ENCODE results near the gene BRF1. TPM values are rescaled to one million over a fixed set of nuclear protein-coding genes. Genes with fewer than 3 reads are reported as not detected.
"Not testable (repeated sequence)": the region's sequence is repeated elsewhere in the genome, so short reads cannot be mapped to it uniquely, and the experiment has no call there.

Gene BRF1
- polyA plus RNA-seq, 5 donors = 27.3 to 41.1 (median 30.5) TPM

GRCh38 chr14:105316968-105317510 is 16.2 kb upstream of the BRF1 start:
- no peak for DNase-seq

DNA sequence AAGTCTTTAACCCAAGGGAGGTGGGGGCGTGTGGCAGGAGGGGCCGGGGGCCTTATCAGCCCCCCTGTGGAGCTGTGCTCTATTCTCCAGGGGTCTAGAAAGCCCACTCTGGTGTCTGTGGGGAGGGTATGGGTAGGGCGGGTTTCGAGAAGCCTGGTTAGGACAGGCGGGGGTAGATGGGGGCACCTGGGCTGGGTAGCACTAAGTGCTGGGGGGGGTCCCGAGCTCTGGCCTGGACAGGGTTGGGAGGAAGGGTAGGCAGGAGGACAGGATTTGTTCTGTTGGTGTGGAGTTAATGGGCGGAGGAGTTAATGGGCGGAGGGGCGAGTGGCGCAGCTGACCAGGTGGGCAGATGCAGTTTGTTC is 15.8 kb upstream of the BRF1 start:
- DNase-seq = no peak

GRCh38 chr14:105315941-105316576 is 15.3 kb upstream of the BRF1 start:
- no peak for DNase-seq

DNA sequence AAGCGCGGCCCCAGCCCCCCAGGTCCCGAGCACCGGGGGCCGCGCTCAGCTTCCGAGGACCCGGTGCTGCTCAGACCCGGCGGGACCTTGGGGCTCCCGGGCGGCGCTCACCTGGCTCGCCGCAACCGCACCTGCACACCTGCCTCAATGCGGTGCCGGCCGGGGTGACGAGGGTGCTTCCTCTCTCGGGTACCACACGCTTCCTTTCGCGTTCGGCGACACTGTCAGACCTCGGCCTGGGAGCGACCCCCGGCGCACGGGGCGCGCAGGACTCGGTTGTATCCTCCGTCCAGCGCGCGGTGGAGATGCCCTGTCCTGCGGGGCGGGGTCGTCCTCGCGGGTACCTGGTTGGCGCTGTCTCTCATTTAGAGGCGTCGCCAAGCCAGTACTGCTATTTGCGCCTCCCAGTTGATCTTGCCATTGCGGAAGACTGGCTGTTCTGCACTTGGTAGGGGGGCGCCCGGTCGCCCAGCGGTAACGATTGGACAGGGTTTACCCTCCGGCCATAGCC is 14.5 kb upstream of the BRF1 start:
- DNase-seq = no peak

- peak; percentile 89 to 90 for DNase-seq
Observed at GRCh38 chr14:105314287-105315200, 13.7 kb upstream of the BRF1 start, which contains the start of gene PACS2. Gene PACS2 (plus strand): TSS chr14:105314748. CDS start chr14:105314919, 171 bp downstream.

- peak; percentile 46 to 59 for DNase-seq
Observed at GRCh38 chr14:105313381-105314286, 12.8 kb upstream of the BRF1 start.

GRCh38 chr14:105312973-105313372 is 12.2 kb upstream of the BRF1 start:
- DNase-seq = no peak

GRCh38 chr14:105311838-105312237 is 11.0 kb upstream of the BRF1 start:
- DNase-seq = no peak

DNA sequence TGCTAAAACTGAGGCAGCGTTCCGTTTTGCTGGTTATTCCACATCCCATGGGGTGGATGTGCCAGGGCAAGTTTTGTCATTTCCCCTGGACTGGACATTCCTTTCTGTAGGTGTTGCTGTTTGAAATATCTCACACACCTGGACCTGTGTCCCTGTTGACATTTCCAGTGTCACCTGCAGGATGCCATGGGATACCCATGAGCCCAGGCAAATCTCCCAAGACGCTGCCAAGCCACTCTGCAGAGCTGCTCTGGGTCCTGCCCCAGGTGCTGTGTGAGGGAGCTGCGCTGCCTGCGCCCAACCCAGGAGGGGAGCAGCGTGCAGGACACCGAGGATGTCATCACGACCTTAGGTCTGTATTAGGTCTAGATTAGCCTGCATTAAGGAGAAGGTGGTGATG is 8.6 kb upstream of the BRF1 start:
- DNase-seq = no peak

DNA sequence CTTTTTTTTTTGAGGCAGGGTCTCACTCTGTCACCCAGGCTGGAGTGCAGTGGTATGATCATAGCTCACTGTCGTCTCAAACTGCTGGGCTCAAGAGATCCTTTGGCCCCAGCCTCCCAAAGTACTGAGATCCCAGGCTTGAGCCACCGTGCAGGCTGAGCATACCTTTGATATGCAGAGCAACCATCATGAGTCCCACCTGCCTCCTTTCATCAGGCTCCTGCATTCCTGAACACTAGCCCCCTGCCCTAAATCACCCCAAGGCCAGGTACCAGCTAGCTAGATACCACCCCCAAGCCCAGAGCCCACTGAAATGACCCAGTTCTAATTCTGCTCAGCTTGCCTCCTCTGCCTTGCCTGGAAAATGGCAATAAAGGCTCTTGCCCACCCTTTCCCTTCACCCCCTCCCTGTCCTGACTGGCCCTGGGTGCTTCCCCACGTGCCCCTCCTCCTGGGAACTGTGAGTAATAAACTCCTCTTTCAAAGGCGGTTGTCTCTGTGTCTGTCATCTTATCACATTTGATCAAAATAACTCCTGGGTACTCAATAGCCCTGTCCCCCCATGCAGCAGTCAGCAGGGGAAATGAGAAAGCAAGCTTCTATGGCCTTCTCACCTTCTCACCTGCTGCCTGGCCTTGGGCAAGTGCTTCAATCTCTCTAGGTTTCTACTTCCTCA is 6.4 kb upstream of the BRF1 start:
- DNase-seq = no peak

DNA sequence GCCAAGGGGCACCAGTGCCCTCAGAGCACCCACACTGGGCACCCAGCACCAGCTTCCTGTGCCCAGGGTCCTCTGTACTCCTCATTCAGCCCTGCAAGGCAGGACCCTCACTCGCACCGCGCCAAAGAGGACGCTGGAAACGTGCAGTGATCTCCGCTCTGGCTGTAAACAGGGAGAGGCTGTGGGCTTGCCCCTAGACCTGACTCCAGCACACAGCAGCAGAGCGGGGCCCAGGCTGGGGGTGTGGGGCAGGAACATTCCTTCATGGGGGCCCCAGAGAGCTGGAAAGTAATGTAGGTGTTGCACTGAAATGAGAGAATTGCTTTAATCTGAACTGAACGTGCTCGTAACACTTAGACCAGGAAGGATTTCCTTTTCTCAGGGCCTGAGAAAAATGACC is 5.0 kb upstream of the BRF1 start:
- DNase-seq = no peak

DNA sequence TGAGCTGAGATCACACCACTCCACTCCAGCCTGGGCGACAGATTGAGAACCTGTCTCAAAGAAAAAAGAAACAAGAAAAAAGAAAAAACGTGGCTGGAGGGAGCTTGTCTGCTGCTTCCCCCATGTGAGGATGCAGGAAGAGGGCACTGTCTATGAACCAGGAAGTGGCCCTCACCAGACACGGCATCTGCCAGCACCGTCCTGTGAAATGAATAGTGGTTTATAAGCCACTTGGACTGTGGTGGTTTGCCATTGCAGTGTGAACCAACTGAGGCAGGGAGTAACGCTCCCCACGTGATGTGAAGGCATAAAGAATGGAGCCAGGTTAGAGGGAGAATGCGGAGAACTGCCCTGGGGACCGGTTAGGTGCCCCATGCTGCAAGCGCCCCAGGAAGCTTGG is 4.5 kb upstream of the BRF1 start:
- no peak for DNase-seq

DNA sequence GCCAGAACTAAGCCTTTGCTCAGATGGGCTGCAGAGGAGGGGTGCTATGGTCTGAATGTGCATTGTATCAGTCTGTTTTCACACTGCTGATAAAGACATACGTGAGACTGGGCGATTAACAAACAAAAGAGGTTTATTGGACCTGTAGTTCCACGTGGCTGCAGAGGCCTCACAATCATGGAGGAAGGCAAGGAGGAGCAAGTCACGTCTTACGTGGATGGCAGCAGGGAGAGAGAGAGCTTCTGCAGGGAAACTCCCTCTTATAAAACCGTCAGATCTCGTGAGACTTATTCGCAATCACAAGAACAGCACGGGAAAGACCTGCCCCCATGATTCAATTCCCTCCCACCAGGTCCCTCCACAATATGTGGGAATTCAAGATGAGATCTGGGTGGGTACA is 3.8 kb upstream of the BRF1 start:
- no peak for DNase-seq

DNA sequence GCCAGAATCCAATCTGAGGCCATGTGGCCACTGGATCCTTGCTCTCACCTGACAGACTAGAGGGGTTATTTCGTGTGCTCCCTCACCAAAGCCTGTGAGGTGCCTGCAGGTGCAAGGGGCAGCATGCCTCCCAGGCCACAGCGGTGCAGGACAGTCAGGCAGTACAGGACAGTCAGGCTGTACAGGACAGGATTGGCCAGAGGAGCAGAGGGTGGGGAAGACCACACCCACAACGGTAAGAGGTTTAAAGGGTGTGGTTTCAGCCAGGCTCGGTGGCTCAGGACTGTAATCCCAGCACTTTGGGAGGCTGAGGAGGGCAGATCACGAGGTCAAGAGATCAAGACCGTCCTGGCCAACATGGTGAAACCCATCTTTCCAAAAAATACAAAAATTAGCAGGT is 3.1 kb upstream of the BRF1 start:
- no peak for DNase-seq

GRCh38 chr14:105301915-105302249 is 1.1 kb upstream of the BRF1 start:
- DNase-seq = not testable (repeated sequence)

DNA sequence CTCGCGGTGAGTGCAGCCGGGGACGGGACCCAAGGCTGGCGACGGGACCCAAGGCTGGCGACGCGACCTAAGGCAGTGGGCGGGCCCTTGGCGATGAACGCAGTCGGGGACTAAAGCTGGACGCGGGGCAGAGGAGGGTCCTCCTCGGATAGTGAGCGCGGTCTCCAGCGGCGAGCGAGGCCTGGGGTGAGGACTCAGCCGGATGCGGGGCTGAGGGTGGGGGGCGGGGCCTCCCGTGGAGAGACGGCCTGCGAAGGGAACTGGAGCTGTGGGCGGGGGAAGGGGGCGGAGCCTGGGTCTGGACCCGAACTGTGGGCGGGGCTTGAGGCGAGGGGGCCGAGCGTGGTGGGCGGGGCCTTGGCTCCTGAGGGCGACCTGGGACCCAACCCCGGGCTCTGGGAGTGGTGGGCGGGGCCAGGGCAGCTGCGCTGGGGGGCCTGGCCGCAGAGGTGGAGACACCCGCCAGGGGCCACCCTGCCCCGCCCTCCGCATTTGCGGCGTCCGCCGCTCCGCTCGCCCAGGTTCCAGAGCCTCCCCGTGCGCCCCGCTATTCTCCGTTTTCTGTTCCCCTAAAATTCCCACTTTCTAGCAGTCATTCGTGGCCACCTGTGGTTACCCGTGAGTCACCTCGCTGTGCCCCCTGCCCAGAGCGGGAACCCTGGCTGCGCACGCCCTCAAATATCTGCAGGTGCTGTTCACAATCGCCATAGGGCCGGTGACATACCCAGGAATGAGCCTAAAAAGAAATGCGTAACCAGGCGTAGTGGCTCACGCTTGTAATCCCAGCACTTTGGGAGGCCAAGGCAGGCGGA is 508 bp upstream of the BRF1 start:
- DNase-seq = peak; percentile 95 to 97

- no peak for DNase-seq
Observed at GRCh38 chr14:105299654-105300541, 903 bp downstream of the BRF1 start.

- DNase-seq = not testable (repeated sequence)
Observed at GRCh38 chr14:105297311-105297710, 3.5 kb downstream of the BRF1 start.

GRCh38 chr14:105294142-105294597 is 6.6 kb downstream of the BRF1 start:
- DNase-seq = peak in 1 of 2 donors; percentile 51
